Stimulated activated CD4-positive, alpha-beta T cell treated with anti-CD3 and anti-CD28 coated beads, Interleukin-4, amount 100 ng/mL, for 1 hour (primary cell): ENCODE data around the gene DIP2C.
"Not testable (repeated sequence)": the region's sequence is repeated elsewhere in the genome, so short reads cannot be mapped to it uniquely, and the experiment has no call there.

ENCODE experiments used
- DNase-seq: peaks from one replicate; pipeline ENCODE4 v3.0.0-alpha.2; 2020

DIP2C gene

DNA sequence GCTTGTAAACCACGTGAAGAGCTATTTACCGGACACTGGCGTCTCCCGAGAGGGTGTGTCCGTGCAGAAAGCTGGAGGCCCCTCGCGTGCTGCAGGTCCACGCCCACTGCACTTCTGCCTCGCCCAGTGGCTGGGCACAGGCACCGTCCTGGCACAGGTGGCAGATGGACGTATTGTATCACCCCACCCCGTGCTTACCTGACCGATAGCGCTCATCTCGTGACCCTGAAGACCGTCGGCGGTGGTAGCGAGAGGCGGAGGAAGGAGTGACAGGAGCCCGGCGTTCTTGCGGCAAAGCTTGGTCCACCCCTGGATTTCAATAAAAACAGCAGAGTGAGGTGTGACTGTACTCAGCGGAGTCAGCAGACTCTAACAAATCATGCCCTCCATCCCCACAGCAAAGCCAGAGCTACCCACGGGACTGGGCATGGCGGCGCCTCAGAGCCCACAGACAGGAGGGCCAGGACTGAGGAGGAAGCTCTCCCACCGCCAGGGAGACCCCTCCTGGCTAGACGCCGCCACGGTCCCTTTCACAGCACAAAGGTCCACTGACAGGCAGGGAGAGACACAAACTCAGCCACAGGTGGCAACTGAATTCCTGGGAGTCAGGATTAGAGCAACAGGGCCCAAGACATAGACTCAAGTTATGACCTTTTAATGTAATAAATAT lies 217.1 kb downstream of the DIP2C start:
- DNase-seq = no peak

DNA sequence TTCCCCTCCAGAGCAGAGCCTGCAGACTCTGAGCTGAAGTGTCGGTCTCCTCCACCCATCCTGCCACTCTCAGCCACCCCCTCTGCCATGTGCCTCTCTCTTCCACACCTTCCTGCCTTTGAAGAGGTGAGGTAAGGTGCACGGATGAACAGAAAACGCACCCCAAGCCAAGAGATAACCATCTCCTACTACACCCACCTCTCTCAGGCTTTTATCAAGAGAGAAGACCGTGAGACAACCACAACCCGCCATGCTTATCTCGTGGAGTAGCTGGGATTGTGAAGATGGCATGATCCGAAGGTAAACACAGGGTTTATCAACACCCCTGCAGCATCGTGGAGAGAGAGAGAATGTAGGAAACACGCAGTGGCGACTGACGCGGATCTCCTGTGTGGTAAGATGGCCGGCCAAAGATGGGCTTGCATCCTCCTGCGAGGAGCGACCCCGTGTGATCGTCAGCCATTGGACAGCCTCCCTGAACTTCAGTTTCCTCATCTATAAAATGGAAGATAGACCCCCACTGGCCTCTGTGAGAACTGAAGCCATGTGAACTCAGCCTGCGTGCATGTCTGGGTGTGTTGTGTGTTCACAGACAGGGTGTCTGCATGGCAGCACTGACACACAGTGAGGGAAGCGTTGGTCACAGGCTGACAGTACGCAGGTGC lies 219.0 kb downstream of the DIP2C start:
- peak; percentile 12 for DNase-seq

DNA sequence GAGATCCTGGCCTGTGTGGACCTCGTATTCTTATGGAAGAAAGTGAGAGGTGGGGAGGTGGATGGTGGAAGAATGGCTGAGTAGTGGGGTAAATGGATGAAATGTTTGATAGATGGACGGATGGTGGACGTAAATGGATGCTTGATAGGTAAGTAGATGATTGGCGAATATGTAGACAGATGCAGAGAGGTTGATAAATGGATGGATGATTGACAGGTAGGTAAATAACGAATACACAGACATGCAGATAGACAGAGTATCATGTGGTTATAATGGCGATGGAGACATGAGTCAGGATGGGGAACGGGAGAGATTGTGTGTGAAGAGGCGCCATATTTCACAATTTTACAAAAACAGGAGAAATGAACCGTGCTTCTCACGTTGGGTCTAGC lies 219.5 kb downstream of the DIP2C start:
- DNase-seq = no peak

DNA sequence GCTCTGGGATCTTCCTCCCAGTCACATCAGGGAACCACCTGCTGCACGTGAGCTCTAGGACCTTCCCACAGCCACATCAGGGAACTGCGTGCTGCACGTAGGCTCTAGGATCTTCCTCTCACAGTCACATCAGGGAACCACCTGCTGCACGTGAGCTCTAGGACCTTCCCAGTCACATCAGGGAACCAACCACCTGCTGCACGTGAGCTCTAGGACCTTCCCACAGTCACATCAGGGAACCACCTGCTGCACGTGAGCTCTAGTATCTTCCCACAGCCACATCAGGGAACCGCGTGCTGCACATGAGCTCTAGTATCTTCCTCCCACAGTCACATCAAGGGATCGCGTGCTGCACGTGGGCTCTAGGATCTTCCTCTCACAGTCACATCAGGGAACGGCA lies 229.7 kb downstream of the DIP2C start:
- no peak for DNase-seq

DNA sequence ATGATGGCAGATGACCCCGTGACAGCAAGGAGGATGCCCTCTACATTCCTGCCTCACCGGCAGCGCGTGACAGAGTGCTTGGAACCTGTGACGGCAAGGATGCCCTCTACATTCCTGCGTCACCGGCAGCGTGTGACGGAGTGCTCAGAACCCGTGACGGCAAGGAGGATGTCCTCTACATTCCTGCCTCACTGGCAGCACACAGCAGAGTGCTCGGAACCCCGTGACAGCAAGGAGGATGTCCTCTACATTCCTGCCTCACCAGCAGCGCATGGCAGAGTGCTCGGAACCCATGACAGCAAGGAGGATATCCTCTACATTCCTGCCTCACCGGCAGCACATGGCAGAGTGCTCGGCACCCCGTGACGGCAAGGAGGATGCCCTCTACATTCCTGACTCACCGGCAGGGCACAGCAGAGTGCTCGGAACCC lies 231.0 kb downstream of the DIP2C start:
- no peak for DNase-seq

- DNase-seq = no peak
These were observed 233.0 kb downstream of the DIP2C start for GRCh38 chr10:456486-456885.

DNA sequence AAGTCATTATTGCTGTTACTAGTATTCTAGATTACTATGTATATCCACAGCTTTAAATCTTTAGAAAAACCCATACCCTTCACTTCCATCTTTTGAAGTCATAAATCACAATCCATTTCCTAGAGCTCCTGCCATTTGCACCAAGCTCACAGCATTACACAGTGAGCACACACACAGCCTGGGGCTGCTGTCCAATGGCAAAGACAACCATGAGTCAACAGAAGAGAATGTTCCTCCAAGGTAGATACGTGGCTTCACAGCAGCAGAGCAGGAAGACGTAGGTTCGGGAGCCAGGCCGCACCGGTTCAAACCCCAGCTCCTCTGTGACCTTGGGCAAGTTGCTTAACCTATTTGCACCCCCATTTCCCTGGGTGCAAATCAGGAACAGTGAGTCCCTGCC lies 234.6 kb downstream of the DIP2C start:
- no peak for DNase-seq

GRCh38 chr10:453647-454046 lies 235.8 kb downstream of the DIP2C start:
- DNase-seq = no peak

DNA sequence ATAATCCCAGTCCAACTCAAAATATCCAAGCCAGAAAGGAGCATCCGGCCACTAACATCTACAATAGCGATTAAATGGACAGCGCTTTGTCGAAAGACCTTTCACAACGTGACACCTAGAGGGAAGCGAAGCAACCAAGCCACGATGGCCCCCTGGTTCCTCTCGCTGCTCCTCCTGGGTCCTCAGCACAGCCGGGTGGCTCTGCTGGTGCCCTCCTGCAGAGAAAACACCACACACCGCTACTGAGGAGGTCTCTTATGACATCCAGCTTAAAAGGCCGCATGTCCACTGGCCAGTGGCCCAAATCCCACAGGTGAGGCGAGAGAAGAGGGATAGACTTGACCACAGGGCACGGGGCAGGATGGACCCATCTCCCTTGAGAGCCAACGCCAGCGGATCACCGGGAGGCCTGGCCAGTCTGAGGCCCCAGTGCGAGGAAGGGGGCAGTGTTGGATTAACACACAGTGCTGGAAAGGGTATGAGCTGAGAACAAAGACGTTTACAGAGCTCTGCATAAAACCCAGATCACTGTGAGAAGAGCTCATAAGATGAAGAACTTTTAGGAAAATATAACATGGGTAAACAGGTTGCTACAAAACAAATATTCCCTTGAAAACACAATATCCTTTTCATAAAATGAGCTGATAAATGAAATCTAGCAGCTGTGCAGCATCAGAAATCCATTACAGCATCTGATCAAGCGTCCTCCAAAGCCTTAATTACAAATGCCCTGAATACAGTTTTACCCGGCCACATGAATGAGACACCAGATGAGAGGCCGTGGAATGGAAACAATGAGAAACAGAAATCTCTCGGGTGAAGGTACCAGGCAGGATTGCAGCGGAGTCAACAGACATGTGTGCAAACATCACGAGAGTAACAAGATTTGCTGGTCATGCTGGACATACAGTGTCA lies 236.7 kb downstream of the DIP2C start:
- DNase-seq = no peak

GRCh38 chr10:451856-452255 lies 237.6 kb downstream of the DIP2C start:
- DNase-seq = no peak

DNA sequence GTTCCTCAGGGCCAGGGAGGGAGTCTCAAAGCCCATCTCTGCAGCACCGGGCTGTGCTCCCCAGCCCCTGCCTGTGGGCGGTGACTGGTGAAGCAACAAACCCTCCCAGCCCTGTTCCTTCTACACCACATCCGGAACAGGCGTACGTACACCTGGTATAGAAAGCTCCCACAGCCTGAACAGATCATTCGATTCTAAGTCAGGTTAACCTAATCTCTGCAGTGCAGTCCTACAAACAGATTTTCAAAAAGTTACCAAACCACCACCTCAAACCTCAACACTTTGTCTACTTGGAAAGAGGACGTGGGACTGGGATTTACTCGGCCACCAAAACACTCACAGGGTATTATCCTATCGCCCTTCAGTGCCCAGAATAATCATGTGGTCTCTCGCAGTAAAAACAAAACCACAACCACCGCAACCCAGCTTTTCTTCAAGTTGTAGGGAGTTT lies 238.4 kb downstream of the DIP2C start:
- DNase-seq = peak; percentile 36

GRCh38 chr10:450463-450862 lies 239.0 kb downstream of the DIP2C start:
- no peak for DNase-seq

- DNase-seq = not testable (repeated sequence)
These were observed 240.1 kb downstream of the DIP2C start for GRCh38 chr10:449331-449730.

DNA sequence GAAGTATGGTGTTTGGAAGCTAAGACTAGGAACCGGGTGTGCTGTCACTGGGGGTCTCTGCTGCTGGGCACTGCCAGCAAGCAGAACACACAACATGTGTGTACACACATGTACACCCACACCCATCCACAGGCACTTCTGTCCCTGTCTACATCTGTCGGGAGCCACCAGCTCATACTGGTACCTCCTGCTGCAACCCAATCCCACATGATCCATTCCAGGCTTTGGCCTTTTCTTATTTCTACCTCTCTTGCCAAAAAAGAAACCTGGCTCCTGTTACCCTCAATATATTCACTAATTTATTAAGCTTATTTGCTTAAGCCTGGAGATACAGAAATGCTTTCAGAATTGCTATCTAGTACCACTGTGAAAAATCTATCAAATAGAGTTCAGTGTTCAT lies 246.0 kb downstream of the DIP2C start:
- no peak for DNase-seq

GRCh38 chr10:442209-442608 lies 247.3 kb downstream of the DIP2C start:
- DNase-seq = no peak

- no peak for DNase-seq
These were observed 247.8 kb downstream of the DIP2C start for GRCh38 chr10:441659-442058.

DNA sequence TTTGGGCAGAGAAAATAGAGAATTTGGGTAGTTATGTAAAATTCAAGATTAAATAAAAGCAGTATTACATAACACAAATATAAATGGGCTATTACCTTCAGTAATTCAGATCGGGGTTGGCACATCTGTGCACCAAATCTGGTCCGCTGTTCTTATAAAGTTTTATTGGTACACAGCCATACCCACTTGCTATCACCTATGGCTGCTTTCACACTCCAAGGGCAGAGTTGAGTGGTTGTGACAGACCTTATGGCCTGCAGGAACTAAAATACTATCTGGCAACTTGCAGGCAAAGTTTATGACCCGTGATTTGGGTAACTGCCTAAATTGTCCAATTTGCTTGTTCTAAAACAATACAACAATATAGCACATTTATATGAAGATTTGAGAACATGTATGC lies 249.3 kb downstream of the DIP2C start:
- no peak for DNase-seq

GRCh38 chr10:437698-438490 lies 251.6 kb downstream of the DIP2C start:
- DNase-seq = no peak

DNA sequence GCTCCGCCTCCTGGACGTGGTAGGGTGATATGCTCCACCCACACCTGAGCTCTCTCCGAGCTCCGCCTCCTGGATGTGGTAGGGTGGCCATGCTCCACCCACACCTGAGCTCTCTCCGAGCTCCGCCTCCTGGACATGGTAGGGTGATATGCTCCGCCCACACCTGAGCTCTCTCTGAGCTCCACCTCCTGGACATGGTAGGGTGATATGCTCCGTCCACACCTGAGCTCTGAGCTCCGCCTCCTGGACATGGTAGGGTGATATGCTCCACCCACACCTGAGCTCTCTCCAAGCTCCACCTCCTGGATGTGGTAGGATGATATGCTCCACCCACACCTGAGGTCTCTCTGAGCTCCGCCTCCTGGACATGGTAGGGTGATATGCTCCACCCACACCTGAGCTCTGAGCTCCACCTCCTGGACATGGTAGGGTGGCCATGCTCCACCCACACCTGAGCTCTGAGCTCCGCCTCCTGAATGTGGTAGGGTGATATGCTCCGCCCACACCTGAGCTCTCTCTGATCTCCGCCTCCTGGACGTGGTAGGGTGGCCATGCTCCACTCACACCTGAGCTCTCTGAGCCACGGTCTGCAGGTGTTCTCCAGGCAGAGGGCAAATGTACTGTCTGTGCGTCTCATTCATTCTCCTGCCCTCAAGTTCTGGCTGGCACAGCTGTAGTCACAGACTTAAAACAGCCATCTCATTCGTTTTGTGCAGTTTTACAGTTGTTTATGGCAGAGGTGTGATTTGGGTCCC lies 252.4 kb downstream of the DIP2C start:
- no peak for DNase-seq

DNA sequence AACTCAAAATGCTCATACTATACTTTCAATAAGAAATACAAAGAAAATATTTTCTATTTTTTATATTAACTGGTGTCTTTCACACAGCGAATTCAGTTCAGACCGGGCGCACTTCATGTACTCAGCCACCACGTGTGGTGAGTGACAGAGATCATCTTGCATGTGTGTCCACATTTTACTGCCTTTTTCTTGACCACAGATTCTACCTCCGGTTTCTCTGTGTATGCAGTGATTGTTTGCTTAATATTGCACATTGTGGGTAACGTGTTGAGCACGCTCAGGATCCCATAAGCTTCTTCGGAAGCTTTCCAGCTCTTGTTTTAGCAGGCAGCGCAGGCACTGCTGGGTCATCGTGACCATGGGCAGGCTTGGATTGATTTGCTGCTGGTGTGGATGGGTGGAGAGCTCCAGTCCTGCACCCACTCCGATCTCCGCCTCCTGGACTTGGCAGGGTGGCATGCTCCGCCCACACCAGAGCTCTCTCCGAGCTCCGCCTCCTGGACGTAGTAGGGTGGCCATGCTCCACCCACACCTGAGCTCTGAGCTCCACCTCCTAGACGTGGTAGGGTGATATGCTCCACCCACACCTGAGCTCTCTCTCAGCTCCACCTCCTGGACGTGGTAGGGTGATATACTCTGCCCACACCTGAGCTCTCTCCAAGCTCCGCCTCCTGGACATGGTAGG lies 253.3 kb downstream of the DIP2C start:
- DNase-seq = no peak

GRCh38 chr10:435397-435796 lies 254.1 kb downstream of the DIP2C start:
- no peak for DNase-seq
